Ectodermal cell (in vitro differentiated cells): ENCODE measurements around the gene CDKN2AIPNL. TPM values are rescaled to one million over a fixed set of nuclear protein-coding genes. Genes with fewer than 3 reads are reported as not detected.

Experiments used
- H3K27ac ChIP-seq: 2 replicates; pipeline ENCODE4 v1.7.0; 2013; ENCODE audit warnings: mild to moderate bottlenecking, low read depth, low read length; ENCODE audit not compliant: insufficient read depth, poor library complexity, severe bottlenecking
- H3K27me3 ChIP-seq: 2 replicates; pipeline ENCODE4 v1.7.0; 2013; ENCODE audit warnings: mild to moderate bottlenecking, low read length; ENCODE audit not compliant: insufficient read depth, control insufficient read depth, poor library complexity, severe bottlenecking
- H3K36me3 ChIP-seq: one replicate; pipeline ENCODE4 v1.7.0; 2013; ENCODE audit warnings: low read length; ENCODE audit not compliant: control insufficient read depth, insufficient read depth
- H3K4me1 ChIP-seq: one replicate; pipeline ENCODE4 v1.7.0; 2013; ENCODE audit warnings: low read length; ENCODE audit not compliant: control insufficient read depth, insufficient read depth
- H3K4me3 ChIP-seq: 2 replicates; pipeline ENCODE4 v1.7.0; 2013; ENCODE audit warnings: low read depth, low read length, control low read depth; ENCODE audit not compliant: insufficient read depth
- H3K9me3 ChIP-seq: 2 replicates; pipeline ENCODE4 v1.7.0; 2013; ENCODE audit warnings: mild to moderate bottlenecking, low read length, moderate library complexity; ENCODE audit not compliant: control insufficient read depth
- WGBS, 2 experiments: methylation state at CpG; one replicate each; pipeline ENCODE4 v1.1.7; 2013; ENCODE audit warnings: missing lambda C conversion rate in 2 of 2; 5-methylcytosine and 5-hydroxymethylcytosine counted together
- polyA plus RNA-seq, 4 experiments: library from polyadenylated mRNA; stranded (reverse); fragments of 50-300 nt; gene quantifications; one replicate each; pipeline ENCODE4 v1.2.3, GENCODE V29; 2013

The CDKN2AIPNL gene
- 77.8 TPM for polyA plus RNA-seq (2013, experiment 1 of 4)
- polyA plus RNA-seq (2013, experiment 2 of 4): 78.8 TPM
- polyA plus RNA-seq (2013, experiment 3 of 4): 70.8 TPM
- polyA plus RNA-seq (2013, experiment 4 of 4): 66.7 TPM

DNA sequence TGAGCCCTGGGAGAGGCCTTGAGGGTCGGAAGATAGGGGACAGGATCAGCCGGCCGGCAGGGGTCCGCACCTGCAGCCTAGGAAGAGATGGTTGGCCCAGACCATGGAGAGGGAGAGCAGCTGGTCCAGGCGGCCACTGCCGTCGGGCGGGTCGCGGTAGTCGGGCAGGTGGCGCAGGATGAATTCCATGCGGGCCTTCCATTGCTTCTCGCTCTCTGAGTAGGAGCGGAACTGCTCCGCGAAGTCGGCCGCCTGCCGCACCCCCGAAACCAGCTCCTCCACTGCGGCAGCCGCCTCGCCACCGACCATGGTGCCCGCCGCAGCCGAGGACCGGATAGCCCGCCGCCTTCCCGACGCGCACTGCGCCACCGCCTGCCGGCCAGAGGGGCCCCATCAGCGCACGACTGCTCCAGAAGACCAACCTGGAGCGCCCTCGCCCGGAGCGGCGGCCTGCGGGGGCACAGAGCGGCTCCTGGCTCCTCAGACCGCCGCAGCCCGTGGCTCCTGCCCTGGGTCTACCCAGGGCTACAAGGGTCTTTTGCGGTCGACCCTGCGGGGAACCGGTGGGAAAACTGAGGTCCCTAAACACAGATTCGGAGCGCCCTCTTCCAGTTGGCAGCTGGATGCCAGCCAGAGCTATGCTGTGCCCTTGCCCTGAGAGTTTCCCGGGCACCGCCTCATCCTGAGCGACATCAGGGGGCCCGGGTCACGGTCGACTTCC is at the start of gene CDKN2AIPNL:
Gene CDKN2AIPNL, minus strand, starts transcription at position 336 of the 721 bp plus-strand sequence. Its CDS starts 27 bp downstream, at position 309.
- H3K4me1 ChIP-seq: peaks cover 17% of the 10 kb centered on the region
- peaks cover 8% of the 10 kb centered on the region for H3K36me3 ChIP-seq
- no peaks in the 10 kb centered on the region for H3K27me3 ChIP-seq
- H3K27ac ChIP-seq: peak within 1 kb of the TSS; percentile 5
- no peaks in the 10 kb centered on the region for H3K9me3 ChIP-seq
- peak within 1 kb of the TSS; percentile 86 for H3K4me3 ChIP-seq
- 6% methylated on average over 61 of the region's 61 CpGs for WGBS, 2 experiments

- Histone ChIP-seq H3K27ac (no peak overlapping the region), H3K36me3 (no peaks in the 10 kb centered on the region), H3K4me3 (no peak overlapping the region), H3K9me3 (no peaks in the 10 kb centered on the region), H3K4me1 (no peaks in the 10 kb centered on the region), H3K27me3 (no peaks in the 10 kb centered on the region)
- 87 to 93% methylated on average over 8 of the region's 8 CpGs for WGBS, 2 experiments
Measured at GRCh38 chr5:134460551-134460950, 48.9 kb upstream of the CDKN2AIPNL start.

DNA sequence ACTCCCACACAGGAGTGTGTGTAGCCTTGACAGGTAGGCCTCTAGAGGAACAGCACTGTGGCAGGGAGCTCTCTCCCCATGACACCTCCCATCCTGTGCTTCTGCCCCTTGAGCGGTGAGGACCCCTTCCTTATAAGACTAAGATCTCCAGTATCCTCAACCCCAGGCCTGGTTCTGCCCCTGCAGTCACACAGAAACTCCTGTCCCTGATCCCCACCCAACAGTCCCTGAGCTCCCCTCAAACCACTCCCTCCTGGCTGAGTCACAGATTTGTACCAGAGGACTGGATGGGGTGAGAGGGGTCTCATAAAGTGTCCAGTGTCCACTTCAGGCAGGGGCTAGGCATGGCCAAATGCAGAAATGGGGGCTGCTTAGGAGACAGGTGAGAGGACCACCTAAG is 47.8 kb upstream of the CDKN2AIPNL start:
- H3K4me3 ChIP-seq: no peak overlapping the region
- 84 to 91% methylated on average over 1 of the region's 1 CpG for WGBS, 2 experiments
- H3K4me1 ChIP-seq: no peaks in the 10 kb centered on the region
- no peaks in the 10 kb centered on the region for H3K27me3 ChIP-seq
- no peaks in the 10 kb centered on the region for H3K36me3 ChIP-seq
- H3K27ac ChIP-seq: no peak overlapping the region
- H3K9me3 ChIP-seq: no peaks in the 10 kb centered on the region

DNA sequence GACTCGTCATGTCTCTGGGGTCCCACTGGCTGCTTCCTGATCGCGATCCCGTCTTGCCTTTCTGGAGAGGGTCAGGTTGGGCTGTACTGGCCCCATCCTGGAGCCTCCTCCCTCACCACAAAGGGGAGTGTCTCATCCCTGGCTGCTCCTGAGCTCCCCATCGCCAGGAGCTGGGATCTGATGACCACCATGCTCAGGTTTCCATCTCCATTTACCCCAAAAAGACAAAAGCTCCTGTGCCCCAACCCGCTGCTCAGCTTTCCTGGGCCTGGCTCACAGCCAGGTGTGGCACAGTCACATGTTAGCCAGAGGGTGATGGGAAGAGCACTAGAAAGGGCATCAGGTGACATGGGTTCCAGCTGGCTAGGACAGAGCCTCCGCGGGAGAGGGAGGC is 47.3 kb upstream of the CDKN2AIPNL start:
- WGBS, 2 experiments: 91 to 92% methylated on average over 8 of the region's 8 CpGs
- Histone ChIP-seq H3K9me3 (no peaks in the 10 kb centered on the region), H3K36me3 (no peaks in the 10 kb centered on the region), H3K4me1 (no peaks in the 10 kb centered on the region), H3K4me3 (no peak overlapping the region), H3K27me3 (no peaks in the 10 kb centered on the region), H3K27ac (no peak overlapping the region)

- 91 to 95% methylated on average over 10 of the region's 10 CpGs for WGBS, 2 experiments
- H3K4me3 ChIP-seq: no peak overlapping the region
- no peak overlapping the region for H3K27ac ChIP-seq
- H3K4me1 ChIP-seq: no peaks in the 10 kb centered on the region
- no peaks in the 10 kb centered on the region for H3K9me3 ChIP-seq
- no peaks in the 10 kb centered on the region for H3K27me3 ChIP-seq
- no peaks in the 10 kb centered on the region for H3K36me3 ChIP-seq
Measured at GRCh38 chr5:134458234-134459009, 46.7 kb upstream of the CDKN2AIPNL start.

DNA sequence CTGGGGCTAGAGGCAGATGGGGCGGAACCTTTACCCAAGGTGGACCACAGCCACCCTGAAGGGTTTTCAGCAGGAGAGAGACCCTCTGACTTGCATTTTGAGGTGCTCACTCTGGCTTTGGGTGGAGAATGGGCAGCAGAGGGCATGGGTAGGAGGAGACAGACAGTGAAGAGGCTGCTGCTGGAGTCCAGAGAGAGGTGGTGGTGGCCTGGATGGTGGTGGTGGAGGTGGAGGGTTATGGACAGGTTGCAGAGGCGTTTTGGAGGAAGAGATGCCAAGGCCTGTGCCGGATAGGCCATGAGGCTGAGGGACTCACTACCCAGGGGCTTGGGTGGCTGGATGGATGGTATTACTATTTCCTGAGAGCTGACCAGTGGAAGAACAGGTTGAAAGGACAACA is 46.1 kb upstream of the CDKN2AIPNL start:
- H3K4me3 ChIP-seq: no peak overlapping the region
- 91 to 92% methylated on average over 3 of the region's 3 CpGs for WGBS, 2 experiments
- no peaks in the 10 kb centered on the region for H3K4me1 ChIP-seq
- no peaks in the 10 kb centered on the region for H3K27me3 ChIP-seq
- no peak overlapping the region for H3K27ac ChIP-seq
- no peaks in the 10 kb centered on the region for H3K9me3 ChIP-seq
- H3K36me3 ChIP-seq: no peaks in the 10 kb centered on the region

GRCh38 chr5:134456825-134457224 is 45.1 kb upstream of the CDKN2AIPNL start:
- Histone ChIP-seq H3K36me3 (no peaks in the 10 kb centered on the region), H3K9me3 (no peaks in the 10 kb centered on the region), H3K4me3 (no peak overlapping the region), H3K4me1 (no peaks in the 10 kb centered on the region), H3K27ac (no peak overlapping the region), H3K27me3 (no peaks in the 10 kb centered on the region)
- WGBS, 2 experiments: 88 to 91% methylated on average over 4 of the region's 4 CpGs

- no peaks in the 10 kb centered on the region for H3K4me1 ChIP-seq
- no peaks in the 10 kb centered on the region for H3K27me3 ChIP-seq
- no peak overlapping the region for H3K27ac ChIP-seq
- no peaks in the 10 kb centered on the region for H3K36me3 ChIP-seq
- no peak overlapping the region for H3K4me3 ChIP-seq
- 93 to 96% methylated on average over 7 to 8 of the region's 8 CpGs for WGBS, 2 experiments
- no peaks in the 10 kb centered on the region for H3K9me3 ChIP-seq
Measured at GRCh38 chr5:134455466-134455865, 43.8 kb upstream of the CDKN2AIPNL start.

- WGBS, 2 experiments: 85 to 96% methylated on average over 2 of the region's 2 CpGs
- no peaks in the 10 kb centered on the region for H3K36me3 ChIP-seq
- no peak overlapping the region for H3K4me3 ChIP-seq
- no peaks in the 10 kb centered on the region for H3K9me3 ChIP-seq
- no peak overlapping the region for H3K27ac ChIP-seq
- no peaks in the 10 kb centered on the region for H3K4me1 ChIP-seq
- H3K27me3 ChIP-seq: no peaks in the 10 kb centered on the region
Measured at GRCh38 chr5:134453016-134453415, 41.3 kb upstream of the CDKN2AIPNL start.

DNA sequence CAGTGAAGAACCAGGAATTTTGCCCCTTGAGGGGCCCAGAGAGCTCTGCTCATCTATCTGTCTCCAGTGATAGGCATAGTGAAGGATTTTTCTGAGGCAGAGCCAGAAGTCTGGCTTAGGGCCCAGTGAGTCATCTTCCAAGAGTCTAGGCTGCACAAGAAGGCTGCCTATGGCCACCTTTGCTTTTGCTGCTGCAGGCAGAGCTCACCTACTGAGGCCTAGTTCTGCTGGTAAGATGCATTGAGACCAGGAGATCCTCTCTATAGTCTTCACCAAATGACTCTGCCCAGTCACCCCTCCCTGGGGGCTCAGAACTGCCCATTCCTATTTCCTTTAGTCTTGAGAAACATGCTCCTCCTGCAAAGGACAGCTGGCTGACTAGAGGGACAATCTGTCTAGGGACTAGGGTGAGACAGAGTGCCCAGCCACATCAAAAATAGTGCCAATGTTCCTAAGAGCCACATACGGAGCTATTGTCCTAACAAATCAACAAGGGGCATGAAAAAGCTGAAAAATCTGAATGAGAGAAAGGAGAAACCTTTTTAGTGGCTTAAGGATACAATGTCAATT is 40.3 kb upstream of the CDKN2AIPNL start:
- H3K9me3 ChIP-seq: no peaks in the 10 kb centered on the region
- WGBS, 2 experiments: 69 to 83% methylated on average over 1 of the region's 1 CpG
- no peaks in the 10 kb centered on the region for H3K36me3 ChIP-seq
- H3K27ac ChIP-seq: no peak overlapping the region
- no peaks in the 10 kb centered on the region for H3K27me3 ChIP-seq
- no peaks in the 10 kb centered on the region for H3K4me1 ChIP-seq
- no peak overlapping the region for H3K4me3 ChIP-seq
